BLaER1 (cell line): ENCODE results near the gene GSTO1.

Experiments
- H3K27ac ChIP-seq: shearing (Covaris generic); formaldehyde crosslinking; 2 replicates; pipeline ENCODE4 v1.8.1; 2022
- H3K27me3 ChIP-seq: shearing (Covaris generic); formaldehyde crosslinking; 2 replicates; pipeline ENCODE4 v1.8.1; 2022
- H3K36me3 ChIP-seq: shearing (Covaris generic); formaldehyde crosslinking; 2 replicates; pipeline ENCODE4 v1.8.1; 2022
- H3K4me1 ChIP-seq: shearing (Covaris generic); formaldehyde crosslinking; 2 replicates; pipeline ENCODE4 v1.8.1; 2022
- H3K4me2 ChIP-seq: shearing (Covaris generic); formaldehyde crosslinking; 2 replicates; pipeline ENCODE4 v1.8.1; 2022
- H3K4me3 ChIP-seq: shearing (Covaris generic); formaldehyde crosslinking; 2 replicates; pipeline ENCODE4 v1.8.1; 2022
- H3K9ac ChIP-seq: shearing (Covaris generic); formaldehyde crosslinking; 2 replicates; pipeline ENCODE4 v1.8.1; 2022
- H3K9me3 ChIP-seq: shearing (Covaris generic); formaldehyde crosslinking; 2 replicates; pipeline ENCODE4 v1.8.1; 2022
- H4K20me1 ChIP-seq: shearing (Covaris generic); formaldehyde crosslinking; 2 replicates; pipeline ENCODE4 v1.8.1; 2022
- Cebpa-rat ChIP-seq: shearing (Covaris generic); IDR thresholded peaks from 2 replicates; pipeline ENCODE4 v1.8.1; 2022

The GSTO1 gene

GRCh38 chr10:104293781-104294321 is 39.2 kb downstream of the GSTO1 start:
- Histone ChIP-seq H3K9ac (no peak overlapping the region), H3K4me3 (no peak overlapping the region), H4K20me1 (no peaks in the 10 kb centered on the region), H3K27ac (no peak overlapping the region), H3K4me1 (peaks cover 7% of the 10 kb centered on the region; the same call in 1 of the 2 replicates), H3K36me3 (no peaks in the 10 kb centered on the region), H3K9me3 (no peaks in the 10 kb centered on the region), H3K27me3 (no peaks in the 10 kb centered on the region), H3K4me2 (no peak overlapping the region)
- TF ChIP-seq Cebpa-rat, result no peak

GRCh38 chr10:104296687-104297436 is 42.2 kb downstream of the GSTO1 start:
- no peak for TF ChIP-seq Cebpa-rat
- no peak overlapping the region for H3K27ac ChIP-seq
- H3K4me3 ChIP-seq, result no peak overlapping the region

GRCh38 chr10:104297697-104298660 is 43.3 kb downstream of the GSTO1 start:
- peaks cover 6% of the 10 kb centered on the region; the same call in 1 of the 2 replicates for H3K4me1 ChIP-seq
- no peaks in the 10 kb centered on the region for H4K20me1 ChIP-seq
- no peak overlapping the region for H3K9ac ChIP-seq
- no peaks in the 10 kb centered on the region for H3K36me3 ChIP-seq
- no peaks in the 10 kb centered on the region for H3K27me3 ChIP-seq
- no peak for TF ChIP-seq Cebpa-rat
- H3K4me2 ChIP-seq, result no peak overlapping the region
- H3K4me3 ChIP-seq, result no peak overlapping the region
- no peak overlapping the region for H3K27ac ChIP-seq
- H3K9me3 ChIP-seq, result no peaks in the 10 kb centered on the region

More at GRCh38 chr10:104296687-104297436, 42.2 kb downstream of the GSTO1 start:
- Histone ChIP-seq H3K4me2 (no peak overlapping the region), H3K9me3 (no peaks in the 10 kb centered on the region), H3K36me3 (no peaks in the 10 kb centered on the region), H3K4me1 (peaks cover 7% of the 10 kb centered on the region; the same call in 1 of the 2 replicates), H3K27me3 (no peaks in the 10 kb centered on the region), H4K20me1 (no peaks in the 10 kb centered on the region), H3K9ac (no peak overlapping the region)

- Histone ChIP-seq H3K27me3 (no peaks in the 10 kb centered on the region), H4K20me1 (no peaks in the 10 kb centered on the region), H3K4me2 (peak overlapping the region; percentile 8; the same call in 1 of the 2 replicates), H3K27ac (no peak overlapping the region), H3K4me1 (no peaks in the 10 kb centered on the region), H3K4me3 (no peak overlapping the region), H3K9ac (no peak overlapping the region), H3K36me3 (no peaks in the 10 kb centered on the region), H3K9me3 (peaks cover 8% of the 10 kb centered on the region)
- no peak for TF ChIP-seq Cebpa-rat
Measured at GRCh38 chr10:104299031-104299904, 44.6 kb downstream of the GSTO1 start.

GRCh38 chr10:104300002-104300735 is 45.5 kb downstream of the GSTO1 start:
- Histone ChIP-seq H4K20me1 (no peaks in the 10 kb centered on the region), H3K9ac (no peak overlapping the region), H3K4me3 (no peak overlapping the region), H3K4me2 (no peak overlapping the region), H3K27ac (no peak overlapping the region), H3K36me3 (no peaks in the 10 kb centered on the region), H3K9me3 (peaks cover 8% of the 10 kb centered on the region), H3K27me3 (no peaks in the 10 kb centered on the region), H3K4me1 (no peaks in the 10 kb centered on the region)
- no peak for TF ChIP-seq Cebpa-rat

- Histone ChIP-seq H3K36me3 (no peaks in the 10 kb centered on the region), H3K4me1 (no peaks in the 10 kb centered on the region; the same call in 1 of the 2 replicates), H3K27ac (no peak overlapping the region), H3K4me2 (no peak overlapping the region), H3K4me3 (no peak overlapping the region), H3K27me3 (no peaks in the 10 kb centered on the region), H3K9ac (no peak overlapping the region), H3K9me3 (peaks cover 8% of the 10 kb centered on the region), H4K20me1 (no peaks in the 10 kb centered on the region)
- no peak for TF ChIP-seq Cebpa-rat
Measured at GRCh38 chr10:104300736-104301292, 46.1 kb downstream of the GSTO1 start.

- Histone ChIP-seq H3K4me2 (no peak overlapping the region), H3K27me3 (no peaks in the 10 kb centered on the region), H3K9me3 (peaks cover 8% of the 10 kb centered on the region), H3K36me3 (no peaks in the 10 kb centered on the region), H3K9ac (no peak overlapping the region), H3K4me1 (no peaks in the 10 kb centered on the region; the same call in 1 of the 2 replicates), H3K4me3 (no peak overlapping the region), H3K27ac (no peak overlapping the region), H4K20me1 (0 out of 2 replicates have a peak, but pooled peaks cover 1% of the 10 kb centered on the region)
- no peak for TF ChIP-seq Cebpa-rat
Measured at GRCh38 chr10:104301907-104302690, 47.4 kb downstream of the GSTO1 start.
